ENCODE results near the gene C5orf46.
"Not testable (repeated sequence)": the region's sequence is repeated elsewhere in the genome, so short reads cannot be mapped to it uniquely, and the experiment has no call there.

C5orf46 gene

DNA sequence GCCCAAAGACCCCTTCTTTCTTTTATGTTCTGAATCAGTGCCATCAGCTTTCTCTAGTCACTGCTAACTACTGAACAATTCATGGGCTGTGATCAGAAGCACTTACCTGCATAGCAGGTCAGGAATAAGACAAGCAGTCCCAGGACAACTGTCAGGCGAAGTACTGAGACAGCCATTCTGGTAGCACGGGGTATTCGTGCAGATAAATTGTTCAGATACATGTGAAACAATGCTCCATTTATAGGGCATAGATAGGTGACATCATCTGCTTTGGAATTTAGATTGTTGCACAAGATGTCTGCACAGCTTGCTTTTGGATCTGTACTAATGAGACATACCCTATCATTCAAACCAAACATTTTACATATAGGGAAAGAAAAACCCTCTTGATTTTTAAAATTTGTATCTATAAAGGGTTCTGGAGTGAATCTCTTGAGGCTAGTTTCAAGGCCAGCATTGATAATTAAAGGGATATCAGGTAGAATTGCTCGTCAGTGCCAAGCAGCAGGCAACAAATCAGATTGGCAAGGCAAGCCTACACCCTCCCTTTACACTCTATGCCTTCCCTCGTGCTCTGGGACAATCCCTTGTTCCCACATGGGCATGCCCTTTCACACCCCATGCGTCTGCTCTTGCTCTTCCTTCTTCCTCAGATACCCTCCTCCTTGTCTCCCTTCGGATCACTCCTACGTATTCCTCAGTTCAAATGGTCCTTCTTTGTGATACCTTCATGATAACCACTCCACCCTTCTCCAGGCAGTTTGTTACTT is at the start of gene C5orf46:
Gene C5orf46, minus strand, starts transcription at position 213 of the 770 bp plus-strand sequence. Its CDS starts 37 bp downstream, at position 176.
- no peak for DNase-seq (ENCODE audit: low read depth in 2 of 3, low spot score in 1 of 3)

DNA sequence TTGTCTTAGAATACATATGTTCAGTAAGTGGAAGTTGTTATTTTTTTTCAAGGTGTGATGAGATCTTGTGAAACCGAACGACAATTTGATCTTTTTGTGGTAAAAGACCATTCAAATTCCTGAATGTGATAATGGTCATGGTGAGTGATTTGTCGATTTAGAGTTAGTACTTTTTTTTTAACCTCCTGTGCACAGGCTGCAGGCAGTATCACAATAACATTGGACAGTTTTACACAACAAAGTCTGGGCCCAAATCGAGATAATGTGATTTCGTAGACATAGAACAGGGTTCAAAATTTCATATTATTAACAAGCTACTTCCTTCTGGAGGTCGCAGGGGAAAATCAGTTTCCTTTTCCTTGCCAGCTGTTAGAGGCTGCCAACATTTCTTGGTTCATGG is 48.6 kb upstream of the C5orf46 start:
- no peak for DNase-seq (ENCODE audit: low read depth in 2 of 3, low spot score in 1 of 3)

DNA sequence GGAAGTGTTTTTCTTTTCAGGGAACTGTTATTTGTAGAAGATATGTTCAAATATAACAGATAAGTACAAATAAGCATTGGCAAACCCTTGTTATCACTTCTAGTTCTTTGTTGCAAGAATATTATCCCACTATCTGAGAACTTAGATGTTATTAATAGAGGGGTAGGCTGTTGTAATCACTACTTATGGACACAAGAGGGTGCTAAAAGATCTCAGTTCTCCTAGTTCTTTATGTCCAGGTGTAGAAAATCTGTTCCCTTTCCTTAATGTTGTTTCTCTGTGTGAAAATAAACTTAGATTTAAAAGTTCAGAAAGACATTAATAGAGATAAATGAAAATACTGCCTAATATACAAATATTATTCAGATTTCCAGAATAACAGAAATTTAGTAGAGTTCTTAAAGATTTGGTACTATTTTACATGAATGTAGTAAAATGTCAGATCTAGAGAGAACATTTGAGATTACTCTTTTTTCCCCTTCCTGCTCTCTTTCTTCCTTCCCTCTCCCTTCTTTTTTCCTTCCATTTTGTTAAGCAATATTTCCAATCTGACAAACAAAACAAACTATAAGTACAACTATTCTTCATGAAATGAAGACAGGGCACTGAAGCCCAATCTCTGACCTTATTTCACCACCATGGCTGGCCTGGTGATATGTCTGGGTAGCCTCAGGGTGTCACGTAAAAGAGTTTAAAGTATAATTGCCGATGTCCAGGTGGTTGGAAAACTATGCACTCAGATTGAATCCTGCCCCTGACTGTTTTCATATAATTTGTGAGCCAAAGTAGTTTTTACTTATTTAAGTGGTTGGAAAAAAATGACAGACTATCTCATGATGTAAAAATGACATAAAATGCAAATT is 43.6 kb upstream of the C5orf46 start:
- no peak for DNase-seq (ENCODE audit: low read depth in 2 of 3, low spot score in 1 of 3)

DNA sequence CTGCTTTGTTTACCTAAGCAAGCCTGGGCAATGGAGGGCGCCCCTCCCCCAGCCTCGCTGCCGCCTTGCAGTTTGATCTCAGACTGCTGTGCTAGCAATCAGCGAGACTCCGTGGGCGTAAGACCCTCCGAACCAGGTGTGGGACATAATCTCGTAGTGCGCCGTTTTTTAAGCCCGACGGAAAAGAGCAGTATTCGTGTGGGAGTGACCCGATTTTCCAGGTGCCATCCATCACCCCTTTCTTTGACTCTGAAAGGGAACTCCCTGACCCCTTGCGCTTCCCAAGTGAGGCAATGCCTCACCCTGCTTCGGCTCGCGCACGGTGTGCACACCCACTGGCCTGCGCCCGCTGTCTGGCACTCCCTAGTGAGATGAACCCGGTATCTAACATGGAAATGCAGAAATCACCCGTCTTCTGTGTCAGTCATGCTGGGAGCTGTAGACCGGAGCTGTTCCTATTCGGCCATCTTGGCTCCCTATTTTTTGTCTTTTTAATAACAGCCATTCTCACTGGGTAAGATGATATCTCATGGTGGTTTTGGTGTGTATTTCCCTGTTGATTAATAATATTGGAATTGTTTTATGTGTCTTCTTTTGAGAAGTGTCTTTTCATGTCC is 40.4 kb upstream of the C5orf46 start:
- not testable (repeated sequence) for DNase-seq (ENCODE audit: low read depth in 2 of 3, low spot score in 1 of 3)

DNA sequence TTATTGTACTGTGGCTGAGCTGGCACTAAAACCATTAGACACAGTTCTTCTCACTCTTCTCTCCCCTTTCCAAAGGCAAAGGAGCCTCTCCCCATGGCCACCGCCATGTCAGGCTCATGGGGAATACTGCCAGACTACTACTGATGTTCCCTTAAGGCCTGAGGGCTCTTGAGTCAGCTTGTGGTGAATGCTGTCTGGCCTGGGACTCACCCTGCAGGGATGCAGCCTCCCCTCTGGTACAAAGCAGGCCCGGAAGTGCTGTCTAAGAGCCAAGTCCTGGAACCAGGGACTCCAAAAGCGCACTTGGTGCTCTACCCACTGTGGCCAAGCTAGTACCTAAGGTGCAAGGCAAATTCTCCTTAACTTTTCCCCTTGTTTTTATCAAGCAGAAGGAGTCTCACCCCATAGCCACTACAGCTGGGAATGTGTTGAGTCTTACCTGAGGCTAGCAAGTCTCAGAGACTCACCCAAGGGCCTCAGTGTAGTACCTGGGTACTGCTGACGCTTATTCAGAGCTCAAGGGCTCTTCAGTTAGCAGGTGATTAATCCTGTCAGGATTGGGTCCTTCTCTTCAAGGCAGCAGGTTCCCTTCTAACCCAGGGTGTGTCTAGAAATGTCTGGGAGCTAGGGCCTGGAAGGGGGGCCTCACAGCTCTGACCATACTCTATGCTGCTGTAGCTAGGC is 33.2 kb upstream of the C5orf46 start:
- no peak for DNase-seq (ENCODE audit: low read depth in 2 of 3, low spot score in 1 of 3)

DNA sequence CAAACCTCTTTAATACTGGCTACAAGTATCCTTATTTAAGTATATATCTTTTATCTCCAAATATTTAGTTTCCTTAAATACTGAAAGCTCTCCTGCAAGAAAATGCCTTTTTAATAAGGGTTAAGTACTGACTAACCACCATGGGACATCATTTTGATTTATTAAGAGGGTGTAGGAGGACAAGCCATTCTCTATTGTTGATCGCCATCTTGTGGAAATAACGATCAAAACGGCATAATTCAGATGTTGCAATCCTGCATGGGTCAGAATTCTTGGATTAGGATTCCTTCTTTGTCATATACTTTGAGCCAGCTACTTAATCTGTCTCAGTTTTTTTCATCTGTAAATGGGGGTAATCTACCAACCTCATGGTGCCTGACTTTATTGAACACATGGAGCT is 28.7 kb upstream of the C5orf46 start:
- no peak for DNase-seq (ENCODE audit: low read depth in 2 of 3, low spot score in 1 of 3)

DNA sequence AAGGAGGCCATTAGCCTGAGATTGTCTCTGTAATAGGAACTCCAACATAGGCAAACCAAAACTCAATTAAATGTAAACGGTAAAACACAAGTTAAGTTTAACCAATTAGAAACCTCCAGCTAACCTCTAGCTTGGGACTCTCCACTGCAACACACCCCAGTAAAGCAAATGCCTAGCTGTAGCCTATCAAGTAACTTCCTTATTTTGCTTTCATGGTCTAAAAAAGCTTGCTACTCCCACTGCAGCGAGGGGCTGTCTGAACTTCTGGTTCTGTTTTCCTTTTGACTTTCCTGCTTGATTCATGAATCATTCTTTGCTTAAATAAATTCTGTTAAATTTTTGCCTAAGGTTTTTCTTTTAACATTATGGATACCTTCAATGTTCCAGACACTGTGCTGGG is 24.4 kb upstream of the C5orf46 start:
- DNase-seq (ENCODE audit: low read depth in 2 of 3, low spot score in 1 of 3) = no peak

DNA sequence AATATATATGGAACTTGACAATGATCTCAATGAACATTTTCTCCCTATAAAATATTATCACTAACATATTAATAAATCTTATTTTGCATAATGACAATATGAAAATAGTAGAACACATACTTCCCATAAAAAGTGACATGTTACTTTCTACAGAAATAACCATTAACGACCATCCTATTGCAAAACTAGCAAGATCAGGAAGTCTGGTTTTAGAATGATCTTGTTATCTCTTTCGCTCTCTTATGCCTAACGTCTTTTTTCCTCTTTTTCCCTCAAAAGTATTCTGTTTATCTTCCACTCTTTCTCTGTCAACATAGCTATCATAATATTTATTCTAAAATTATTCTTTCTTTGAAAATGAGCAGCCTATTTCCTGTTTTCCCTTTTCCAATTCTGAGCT is 21.6 kb upstream of the C5orf46 start:
- DNase-seq (ENCODE audit: low read depth in 2 of 3, low spot score in 1 of 3) = no peak

DNA sequence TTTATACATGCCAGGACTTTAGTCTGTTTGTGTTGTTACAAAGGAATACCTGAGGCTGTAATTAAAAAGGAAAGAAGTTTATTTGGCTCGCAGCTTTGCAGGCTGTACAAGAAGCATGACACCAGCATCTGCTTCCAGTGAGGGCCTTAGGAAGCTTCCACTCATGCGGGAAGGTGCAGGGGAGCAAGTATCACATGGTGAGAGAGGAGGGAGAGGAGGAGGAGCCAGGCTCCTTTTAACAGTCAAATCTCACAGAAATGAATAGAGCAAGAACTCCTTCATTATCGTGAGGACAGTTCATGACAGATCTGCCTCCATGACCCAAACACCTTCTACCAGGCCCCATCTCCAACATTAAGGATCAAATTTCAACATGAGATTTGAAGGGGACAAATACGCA is 18.7 kb upstream of the C5orf46 start:
- no peak for DNase-seq (ENCODE audit: low read depth in 2 of 3, low spot score in 1 of 3)

DNA sequence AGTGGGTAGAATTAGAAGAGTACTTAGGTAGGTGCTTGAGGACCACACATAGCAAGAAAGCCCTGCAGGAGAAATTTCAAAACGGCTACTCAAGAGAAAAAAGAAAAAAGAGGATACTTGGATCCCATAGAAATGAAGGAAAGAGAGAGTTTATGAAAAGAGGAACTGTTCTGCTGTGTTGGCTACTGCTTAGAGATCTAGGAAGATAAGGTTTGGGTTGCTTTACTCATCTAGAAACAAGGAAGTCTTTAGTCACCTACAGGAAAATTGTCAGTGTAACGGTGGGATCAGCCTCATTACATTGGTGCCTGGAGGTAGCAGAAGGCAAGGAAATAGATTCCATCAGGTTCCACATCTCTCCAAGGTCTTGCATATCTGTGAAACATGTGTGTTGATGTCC is 14.8 kb upstream of the C5orf46 start:
- no peak for DNase-seq (ENCODE audit: low read depth in 2 of 3, low spot score in 1 of 3)

DNA sequence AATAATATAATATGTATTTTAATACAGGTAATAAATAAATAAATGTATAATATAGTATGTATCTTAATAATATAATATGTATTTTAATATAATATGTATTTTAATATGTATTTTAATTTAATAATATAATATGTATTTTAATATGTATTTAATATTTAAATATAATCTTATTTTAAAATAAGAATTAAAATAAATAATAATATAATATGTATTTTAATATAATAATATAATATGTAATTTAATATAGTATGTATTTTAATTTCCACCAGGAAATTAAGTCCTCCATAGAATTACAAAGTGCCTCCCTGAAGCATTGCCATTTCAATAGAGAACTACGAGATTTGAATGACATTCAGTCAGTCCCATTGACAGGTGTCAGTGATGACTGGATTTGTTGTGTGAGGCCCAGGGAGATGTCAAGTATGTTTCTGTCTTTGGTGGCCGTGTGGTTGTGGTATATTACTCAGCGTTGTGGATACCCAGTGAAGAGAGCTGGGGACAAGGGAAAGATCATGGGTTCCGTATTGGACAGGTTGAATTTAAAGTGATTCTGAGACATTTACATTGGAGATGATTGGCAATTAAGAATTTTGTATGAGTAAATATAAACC is 14.2 kb upstream of the C5orf46 start:
- DNase-seq (ENCODE audit: low read depth in 2 of 3, low spot score in 1 of 3) = no peak

DNA sequence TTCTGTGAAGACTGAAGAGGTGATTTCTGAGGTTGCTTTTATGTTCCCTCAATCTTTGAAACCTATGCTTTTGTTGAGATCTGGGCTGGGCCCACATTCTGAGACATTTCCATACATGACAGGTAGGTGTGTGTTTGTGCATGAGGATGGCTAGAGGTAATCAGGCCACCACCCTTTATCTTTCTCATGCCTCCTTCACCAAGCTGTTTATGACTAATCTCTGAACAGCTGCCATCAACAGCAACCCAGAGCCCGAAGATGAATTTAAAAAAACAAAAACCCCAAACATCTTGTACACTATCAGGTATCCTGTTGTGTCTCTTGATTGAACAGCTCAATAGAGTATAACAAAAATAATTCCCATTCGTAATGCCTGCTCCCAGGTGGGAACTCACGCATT is 12.6 kb upstream of the C5orf46 start:
- DNase-seq (ENCODE audit: low read depth in 2 of 3, low spot score in 1 of 3) = no peak

DNA sequence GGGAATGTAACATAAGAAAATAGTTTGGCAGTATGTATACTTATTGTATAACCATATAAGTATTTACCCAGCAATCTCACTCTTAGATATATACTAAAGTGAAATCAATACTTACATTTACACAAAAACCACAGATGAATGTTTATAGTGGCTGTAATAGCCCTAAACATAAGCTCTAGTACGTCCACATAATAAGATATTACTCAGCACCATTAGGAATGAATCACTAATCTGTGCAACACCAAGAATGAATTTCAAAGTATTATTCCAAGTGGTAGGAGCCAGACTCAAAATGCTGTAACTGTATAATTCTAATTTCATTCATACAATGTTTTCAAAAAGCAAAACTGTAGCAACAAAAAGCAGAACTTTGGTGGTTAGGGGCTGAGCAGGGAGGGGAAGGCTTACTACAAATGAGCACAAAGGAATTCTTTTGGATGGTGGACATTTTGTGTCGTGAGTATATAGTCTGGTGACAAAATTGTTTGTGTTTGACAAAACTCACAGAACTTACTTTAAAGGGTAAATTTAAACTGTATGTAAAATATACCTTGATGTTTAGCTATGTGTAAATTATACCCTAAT is 11.9 kb upstream of the C5orf46 start:
- no peak for DNase-seq (ENCODE audit: low read depth in 2 of 3, low spot score in 1 of 3)

DNA sequence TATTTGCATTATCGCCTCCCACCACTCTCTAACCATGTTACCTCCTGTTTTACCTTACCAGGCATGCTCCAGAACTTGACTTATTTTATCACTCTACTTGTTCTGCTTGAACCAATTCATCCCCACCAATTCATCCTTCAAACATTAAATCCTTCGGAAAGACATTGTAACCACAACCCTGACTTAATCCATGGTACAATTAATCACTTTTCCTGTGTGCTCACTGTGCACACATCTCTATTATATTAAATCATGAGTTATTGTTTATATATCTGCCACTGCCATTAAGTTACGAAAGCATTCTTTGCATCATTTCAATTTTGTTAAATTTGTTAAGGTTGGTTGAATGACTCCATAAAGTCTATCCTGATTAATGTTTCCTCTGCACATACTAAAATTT is 7.4 kb upstream of the C5orf46 start:
- no peak for DNase-seq (ENCODE audit: low read depth in 2 of 3, low spot score in 1 of 3)

DNA sequence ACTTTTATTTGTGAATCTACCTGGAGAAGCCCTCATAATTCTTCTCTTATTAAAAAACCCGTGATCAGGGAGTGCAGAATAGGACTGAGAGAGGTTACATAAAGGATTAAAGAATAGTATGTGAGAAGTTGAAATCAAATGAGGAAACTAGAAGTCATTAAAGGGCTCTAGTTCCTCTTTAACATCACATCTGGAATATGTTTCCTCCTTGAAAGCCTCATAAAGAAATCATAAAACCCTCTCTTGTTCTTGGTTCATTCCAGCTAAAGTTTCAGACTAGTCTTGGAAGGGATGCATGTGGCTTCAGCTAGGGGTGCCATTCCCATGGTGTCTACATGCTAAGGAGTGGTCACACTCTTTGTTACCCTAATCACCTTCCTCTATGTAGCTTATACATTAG is 5.7 kb upstream of the C5orf46 start:
- DNase-seq (ENCODE audit: low read depth in 2 of 3, low spot score in 1 of 3) = no peak

DNA sequence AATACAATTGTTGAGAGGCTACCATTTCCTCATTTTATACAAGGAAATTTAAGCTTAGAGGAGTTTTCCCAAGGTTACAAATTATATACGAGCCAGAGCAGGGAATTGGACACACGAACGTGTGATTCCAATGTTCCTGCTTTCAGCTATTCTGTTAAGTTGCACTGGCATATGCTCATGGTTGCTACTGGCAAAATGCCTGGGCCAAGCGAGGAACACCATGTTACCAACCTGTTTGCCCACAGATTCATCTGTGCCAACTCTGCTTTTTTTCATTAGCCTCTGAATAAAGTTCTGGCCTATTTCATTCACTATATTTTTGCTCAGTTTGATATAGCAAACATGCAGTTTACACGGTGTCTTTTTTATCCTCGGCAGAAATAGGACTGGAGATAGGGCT is 5.1 kb upstream of the C5orf46 start:
- DNase-seq (ENCODE audit: low read depth in 2 of 3, low spot score in 1 of 3) = no peak

DNA sequence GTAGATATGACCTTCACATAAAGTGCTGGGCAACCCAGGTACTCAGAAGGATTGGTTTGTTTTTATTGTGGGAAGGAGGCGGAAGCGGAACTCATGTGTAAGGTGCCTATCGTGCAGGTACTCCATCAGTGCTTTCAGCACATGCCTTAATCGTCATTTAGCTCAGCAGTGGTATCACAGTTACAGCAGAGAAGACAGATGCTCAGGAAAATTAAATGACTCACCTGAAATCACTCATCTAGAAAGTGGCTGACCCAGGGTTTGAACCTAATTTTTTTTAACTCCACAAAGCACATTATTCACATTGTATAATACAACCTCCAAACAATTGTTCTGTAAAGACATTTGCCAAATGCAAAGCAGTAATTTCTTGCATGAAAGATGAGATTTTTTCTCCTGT is 2.2 kb downstream of the C5orf46 start:
- no peak for DNase-seq (ENCODE audit: low read depth in 2 of 3, low spot score in 1 of 3)

DNA sequence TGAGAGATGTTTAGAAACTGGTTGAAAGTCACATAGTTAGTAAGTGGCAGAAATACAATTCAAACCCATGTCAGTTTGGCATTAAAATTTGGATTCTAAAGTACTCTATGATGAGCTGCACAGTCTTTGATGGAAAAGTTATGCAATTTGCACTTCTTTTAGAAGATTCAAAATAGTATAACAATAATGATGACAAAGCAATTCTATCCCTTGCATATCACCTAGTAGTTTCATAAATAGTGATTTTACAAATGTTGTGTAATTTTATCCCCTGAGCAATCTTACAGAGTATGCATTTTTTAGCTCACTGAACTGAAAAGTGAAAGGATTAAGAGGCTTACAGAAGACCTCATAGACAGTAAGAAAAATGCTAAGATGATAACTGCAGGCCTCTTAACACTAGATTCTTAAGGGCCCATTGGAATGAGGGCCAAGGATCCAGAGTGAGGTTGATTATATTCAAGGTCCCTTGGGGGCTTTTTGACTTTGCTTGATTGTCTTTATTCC is 3.7 kb downstream of the C5orf46 start:
- no peak for DNase-seq (ENCODE audit: low read depth in 2 of 3, low spot score in 1 of 3)

DNA sequence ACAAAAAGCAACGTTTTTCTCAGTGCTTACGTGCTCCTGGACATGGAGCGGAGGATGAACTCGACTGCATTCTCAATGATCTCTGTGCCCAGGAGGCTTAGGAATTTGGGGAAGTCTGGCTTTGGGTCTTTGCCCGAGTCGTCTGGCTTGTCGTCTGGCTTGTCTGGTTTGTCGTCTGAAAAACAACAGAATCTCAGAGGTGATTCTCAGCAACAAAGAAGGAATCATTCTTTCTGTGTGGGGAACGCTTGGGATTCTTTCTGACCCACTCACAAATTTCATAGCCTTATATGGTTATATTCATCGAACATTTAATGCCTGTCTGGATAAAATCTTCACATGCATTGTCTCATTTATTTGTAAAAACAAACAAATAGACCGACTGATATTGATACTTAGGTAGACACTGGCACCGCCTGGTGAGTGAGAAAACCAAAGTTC is 4.7 kb downstream of the C5orf46 start:
- no peak for DNase-seq (ENCODE audit: low read depth in 2 of 3, low spot score in 1 of 3)

DNA sequence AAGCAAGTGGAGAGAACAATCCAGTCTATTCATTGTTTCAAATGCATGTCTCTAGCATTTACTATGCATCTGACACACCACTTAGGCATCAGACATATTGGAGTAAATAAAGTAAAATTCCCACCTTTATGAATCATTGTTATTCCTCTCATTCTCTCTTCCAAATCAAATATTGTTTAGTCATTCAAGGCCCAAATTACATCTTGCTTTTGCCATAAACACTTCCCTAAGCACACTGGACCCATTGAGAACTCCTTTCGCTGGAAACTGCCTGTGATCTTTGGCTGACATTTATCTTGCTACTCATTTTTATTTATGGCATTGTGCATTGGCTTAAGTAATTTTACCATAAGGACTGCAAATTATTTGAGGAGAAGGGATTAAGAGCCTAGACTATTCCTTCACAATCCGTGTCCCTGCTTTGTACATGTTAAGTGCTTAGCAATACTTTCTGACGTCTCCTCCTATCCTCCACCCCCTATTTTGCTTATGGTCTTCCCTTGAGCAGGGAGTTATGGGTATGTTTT is 7.4 kb downstream of the C5orf46 start:
- DNase-seq (ENCODE audit: low read depth in 2 of 3, low spot score in 1 of 3) = no peak

Data from stimulated activated CD4-positive, alpha-beta T cell treated with anti-CD3 and anti-CD28 coated beads, Interleukin-12 subunit alpha, Interleukin-12 subunit beta, amount 100 ng/mL, for 48 hours (primary cell).